Transverse colon (tissue), 4 donors: ENCODE results near the gene LMOD1. TPM values are rescaled to one million over a fixed set of nuclear protein-coding genes. Genes with fewer than 3 reads are reported as not detected.

Source experiments
- DNase-seq: peaks from one replicate; pipeline ENCODE4 v3.0.0-alpha.2; 2019
- H3K27ac ChIP-seq, 4 donors: fragments of 200-600 bp; sonication (generic); 2 replicates each; pipeline ENCODE4 v1.5.1; 2016 to 2018; ENCODE audit warnings: inconsistent platforms in 4 of 4
- H3K27me3 ChIP-seq: fragments of 200-600 bp; sonication (generic); 2 replicates; pipeline ENCODE4 v1.5.1; 2017; ENCODE audit warnings: inconsistent platforms
- H3K36me3 ChIP-seq, 4 donors: fragments of 200-600 bp; sonication (generic); 2 replicates each; pipeline ENCODE4 v1.5.1; 2017 to 2019; ENCODE audit warnings: inconsistent platforms in 4 of 4
- H3K4me1 ChIP-seq, 4 donors: fragments of 200-600 bp; sonication (generic); 2 replicates each; pipeline ENCODE4 v1.5.1; 2017 to 2020; ENCODE audit warnings: inconsistent platforms in 4 of 4
- H3K4me3 ChIP-seq, 4 donors: fragments of 200-600 bp; sonication (generic); 1 replicate in 1 of 4; 2 replicates in 3 of 4; pipeline versions ENCODE4 v1.5.1 to v1.6.1; 2017 to 2019; ENCODE audit warnings: inconsistent platforms in 4 of 4
- H3K9me3 ChIP-seq, 2 donors: fragments of 200-600 bp; sonication (generic); 2 replicates each; pipeline ENCODE4 v1.5.1; 2017 to 2019; ENCODE audit warnings: inconsistent platforms in 2 of 2
- CTCF ChIP-seq, 5 experiments: fragments of 200-600 bp in 3 of 5; fragments of 450-650 bp in 2 of 5; sonication (generic) in 3 of 5; IDR thresholded peaks; 1 replicate in 2 of 5; 2 replicates in 3 of 5; pipeline ENCODE4 v1.5.1; 2016 to 2017; ENCODE audit warnings: antibody characterized with exemption in 5 of 5, inconsistent platforms in 3 of 5, mild to moderate bottlenecking in 2 of 5, moderate library complexity in 1 of 5
- EP300 ChIP-seq: sonication (generic); formaldehyde crosslinking; IDR thresholded peaks from one replicate; pipeline ENCODE4 v1.6.1; 2017; ENCODE audit warnings: antibody characterized with exemption, low read depth
- POLR2A ChIP-seq: fragments of 450-650 bp; IDR thresholded peaks from one replicate; pipeline ENCODE4 v1.6.1; 2016; ENCODE audit warnings: antibody characterized with exemption, mild to moderate bottlenecking, moderate library complexity
- POLR2AphosphoS5 ChIP-seq, 3 donors: sonication (generic); formaldehyde crosslinking; IDR thresholded peaks; one replicate each; pipeline ENCODE4 v1.6.1; 2016; ENCODE audit warnings: antibody characterized with exemption in 3 of 3
- WGBS, 2 donors: methylation state at CpG; one replicate each; pipeline ENCODE4 v1.1.5; 2018; ENCODE audit warnings: low coverage in 1 of 2; 5-methylcytosine and 5-hydroxymethylcytosine counted together
- in situ Hi-C, 4 donors: fragments of 200-750 bp; cut with MboI; loops; one replicate each; pipeline versions ENCODE4 v1.15.0 to v1.15.1; 2017; ENCODE audit warnings: low sequenced_read_pairs in 3 of 4, low pct_ligation_motif_present in 1 of 4, low pct_unique_long_range_greater_than_20kb in 1 of 4
- intact Hi-C: fragments of 100-400 bp; cut with DNase I; formaldehyde crosslinking; loops from one replicate; pipeline ENCODE4 v1.15.1; 2023; ENCODE audit warnings: low total_unique reads
- total RNA-seq, 4 donors: library from RNA; depleted of rRNA; stranded (reverse); fragments of >200 nt; gene quantifications; one replicate each; pipeline ENCODE4 v1.1.0, GENCODE V29; 2016

Gene LMOD1
- total RNA-seq, 4 donors from 2014 or later = 73.2 to 166 (median 115) TPM

GRCh38 chr1:201921952-201922558 lies 24.3 kb downstream of the LMOD1 start:
- in situ Hi-C loops (no loop called here), intact Hi-C loops (no loop called here)
- WGBS, 2 donors = 80 to 92% methylated on average over 3 of the region's 3 CpGs
- TF ChIP-seq CTCF (IDR thresholded peaks at IDR 0.05) = no peak
- no peak for TF ChIP-seq POLR2A
- no peak for TF ChIP-seq EP300
- TF ChIP-seq POLR2AphosphoS5 (IDR thresholded peaks at IDR 0.05) = no peak
- Histone ChIP-seq H3K9me3 (no peaks in the 10 kb centered on the region), H3K27me3 (peaks cover 4% of the 10 kb centered on the region), H3K36me3 (no peaks in the 10 kb centered on the region), H3K4me3 (no peak overlapping the region), H3K4me1 (peaks cover 19 to 67% (median 27%) of the 10 kb centered on the region in 4 donors), H3K27ac (peak overlapping the region; percentile 22 to 93 (median 89))
- DNase-seq = no peak

- WGBS, 2 donors = 33 to 68% methylated on average over 1 to 5 of the region's 5 CpGs
- in situ Hi-C loops (no loop called here), intact Hi-C loops (no loop called here)
- no peak for TF ChIP-seq CTCF (IDR thresholded peaks at IDR 0.05)
- TF ChIP-seq POLR2AphosphoS5 (IDR thresholded peaks at IDR 0.05) = no peak
- TF ChIP-seq EP300 = no peak
- no peak for TF ChIP-seq POLR2A
- no peaks in the 10 kb centered on the region for H3K9me3 ChIP-seq
- H3K27me3 ChIP-seq = no peaks in the 10 kb centered on the region
- peaks cover 31 to 67% (median 37%) of the 10 kb centered on the region in 4 donors for H3K4me1 ChIP-seq
- H3K36me3 ChIP-seq = no peaks in the 10 kb centered on the region
- H3K4me3 ChIP-seq = no peak overlapping the region
- H3K27ac ChIP-seq = peak overlapping the region; percentile 85 to 93 (median 89)
- DNase-seq = no peak
Measured at GRCh38 chr1:201918343-201918742, 28.0 kb downstream of the LMOD1 start.

GRCh38 chr1:201917362-201918033 lies 28.9 kb downstream of the LMOD1 start:
- H3K4me3 ChIP-seq = no peak overlapping the region
- intact Hi-C loops = no loop called here
- peak overlapping the region; percentile 85 to 93 (median 89) for H3K27ac ChIP-seq
- 66 to 67% methylated on average over 1 to 7 of the region's 7 CpGs for WGBS, 2 donors
- in situ Hi-C loops = no loop called here
- no peaks in the 10 kb centered on the region for H3K27me3 ChIP-seq
- DNase-seq = no peak
- peaks cover 33 to 72% (median 38%) of the 10 kb centered on the region in 4 donors for H3K4me1 ChIP-seq
- H3K9me3 ChIP-seq = no peaks in the 10 kb centered on the region
- peak; percentile 86 for TF ChIP-seq EP300
- TF ChIP-seq POLR2AphosphoS5 (IDR thresholded peaks at IDR 0.05) = peak; percentile 37 to 66 (median 53)
- no peak for TF ChIP-seq POLR2A
- no peak for TF ChIP-seq CTCF (IDR thresholded peaks at IDR 0.05)
- H3K36me3 ChIP-seq = no peaks in the 10 kb centered on the region

- no peaks in the 10 kb centered on the region for H3K27me3 ChIP-seq
- TF ChIP-seq CTCF (IDR thresholded peaks at IDR 0.05) (no peak), POLR2AphosphoS5 (IDR thresholded peaks at IDR 0.05) (peak; percentile 45 to 81 (median 68))
- in situ Hi-C loops = no loop called here
- H3K27ac ChIP-seq = peak overlapping the region; percentile 85 to 93 (median 89)
- H3K9me3 ChIP-seq = no peaks in the 10 kb centered on the region
- intact Hi-C loops = no loop called here
- DNase-seq = peak; percentile 69
- H3K4me3 ChIP-seq = no peak overlapping the region
- H3K36me3 ChIP-seq = no peaks in the 10 kb centered on the region
- 29 to 38% methylated on average over 4 to 11 of the region's 11 CpGs for WGBS, 2 donors
- H3K4me1 ChIP-seq = peaks cover 33 to 76% (median 38%) of the 10 kb centered on the region in 4 donors
Measured at GRCh38 chr1:201916649-201917249, 29.6 kb downstream of the LMOD1 start.
